D721Med (cell line): ENCODE measurements around the gene CERS4.
A peak's percentile ranks its signal among the peaks of the same experiment; 100 is the strongest.

ENCODE experiments used
- DNase-seq: peaks from one replicate; pipeline ENCODE4 v3.0.0; 2011; ENCODE audit warnings: low spot score; ENCODE audit not compliant: insufficient read length
- FAIRE-seq: peaks from 2 replicates; lab custom pipeline; 2011; peaks lifted over from hg19 to GRCh38; lab: Jason Lieb, UNC
- CTCF ChIP-seq: IDR thresholded peaks from 2 replicates; pipeline ENCODE4 v1.5.1; 2012; ENCODE audit warnings: mild to moderate bottlenecking, control low read depth; ENCODE audit not compliant: insufficient read depth; ENCODE audit errors: missing control alignments

Gene CERS4

GRCh38 chr19:8307965-8308866 lies 99.0 kb downstream of the CERS4 start, which contains the start of gene CD320:
CD320 (minus strand) TSS chr19:8308358; CDS start chr19:8308290, 68 bp downstream.
- peak; percentile 96 for DNase-seq
- FAIRE-seq = no peak
- no peak for TF ChIP-seq CTCF

GRCh38 chr19:8308891-8309291 lies 99.7 kb downstream of the CERS4 start:
- no peak for TF ChIP-seq CTCF
- DNase-seq = no peak
- FAIRE-seq = no peak

DNA sequence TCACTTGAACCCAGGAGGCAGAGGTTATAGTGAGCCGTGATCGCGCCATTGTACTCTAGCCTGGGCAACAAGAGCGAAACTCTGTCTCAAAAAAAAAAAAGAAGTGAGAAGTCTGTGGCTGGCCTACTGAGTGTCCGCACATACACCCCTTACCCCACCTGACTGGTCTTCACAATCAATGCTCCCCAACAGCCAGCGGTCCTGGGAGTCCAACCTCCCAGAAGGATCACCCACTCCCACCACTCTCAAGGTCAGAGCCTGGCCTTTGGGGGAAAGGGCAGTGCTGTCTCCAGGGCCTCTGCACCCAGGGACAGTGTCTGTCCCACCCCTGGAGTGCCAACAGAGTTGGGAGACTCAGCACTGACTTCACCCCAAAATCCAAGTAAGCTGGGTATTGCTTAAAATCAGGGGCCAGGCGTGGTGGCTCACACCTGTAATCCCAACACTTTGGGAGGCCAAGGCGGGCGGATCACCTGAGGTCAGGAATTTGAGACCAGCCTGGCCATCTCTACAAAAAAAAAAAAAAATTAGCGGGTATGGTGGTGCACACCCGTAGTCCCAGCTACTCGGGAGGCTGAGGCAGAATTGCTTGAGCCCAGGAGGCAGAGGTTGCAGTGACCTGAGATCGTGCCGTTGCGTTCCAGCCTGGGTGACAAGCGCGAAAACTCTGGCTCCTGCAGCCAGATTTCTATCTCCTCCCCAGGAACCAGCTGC lies 101.3 kb downstream of the CERS4 start:
- DNase-seq (no peak), FAIRE-seq (no peak)
- no peak for TF ChIP-seq CTCF

- DNase-seq (no peak), FAIRE-seq (no peak)
- no peak for TF ChIP-seq CTCF
Observed at GRCh38 chr19:8311461-8312260, 102.5 kb downstream of the CERS4 start.
